Measurements from ENCODE around the gene MSH5.

DNA sequence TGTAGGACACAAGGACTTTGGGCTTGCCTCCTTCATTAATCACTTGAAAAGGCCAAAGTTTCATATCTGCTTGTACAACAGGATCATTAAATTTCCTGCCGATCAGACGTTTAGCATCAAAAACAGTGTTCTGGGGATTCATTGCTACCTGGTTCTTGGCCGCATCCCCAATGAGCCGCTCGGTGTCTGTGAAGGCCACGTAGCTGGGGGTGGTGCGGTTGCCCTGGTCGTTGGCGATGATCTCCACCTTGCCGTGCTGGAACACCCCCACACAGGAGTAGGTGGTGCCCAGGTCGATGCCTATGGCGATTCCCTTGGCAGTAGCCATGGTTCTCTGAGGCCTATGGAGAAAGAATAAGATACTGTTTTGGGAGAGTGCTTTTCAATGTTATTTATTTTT lies 71.8 kb downstream of the MSH5 start:
- TF ChIP-seq, protein P1, sequence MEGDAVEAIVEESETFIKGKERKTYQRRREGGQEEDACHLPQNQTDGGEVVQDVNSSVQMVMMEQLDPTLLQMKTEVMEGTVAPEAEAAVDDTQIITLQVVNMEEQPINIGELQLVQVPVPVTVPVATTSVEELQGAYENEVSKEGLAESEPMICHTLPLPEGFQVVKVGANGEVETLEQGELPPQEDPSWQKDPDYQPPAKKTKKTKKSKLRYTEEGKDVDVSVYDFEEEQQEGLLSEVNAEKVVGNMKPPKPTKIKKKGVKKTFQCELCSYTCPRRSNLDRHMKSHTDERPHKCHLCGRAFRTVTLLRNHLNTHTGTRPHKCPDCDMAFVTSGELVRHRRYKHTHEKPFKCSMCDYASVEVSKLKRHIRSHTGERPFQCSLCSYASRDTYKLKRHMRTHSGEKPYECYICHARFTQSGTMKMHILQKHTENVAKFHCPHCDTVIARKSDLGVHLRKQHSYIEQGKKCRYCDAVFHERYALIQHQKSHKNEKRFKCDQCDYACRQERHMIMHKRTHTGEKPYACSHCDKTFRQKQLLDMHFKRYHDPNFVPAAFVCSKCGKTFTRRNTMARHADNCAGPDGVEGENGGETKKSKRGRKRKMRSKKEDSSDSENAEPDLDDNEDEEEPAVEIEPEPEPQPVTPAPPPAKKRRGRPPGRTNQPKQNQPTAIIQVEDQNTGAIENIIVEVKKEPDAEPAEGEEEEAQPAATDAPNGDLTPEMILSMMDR (IDR thresholded peaks at IDR 0.05) = no peak
- TF ChIP-seq POLR2A (IDR thresholded peaks at IDR 0.05) (no peak), EP300 (IDR thresholded peaks at IDR 0.05) (no peak)

All from ovary (tissue), 3 donors.